HG02870 (cell line): ENCODE measurements around the gene GALNT5.
A peak's percentile ranks its signal among the peaks of the same experiment; 100 is the strongest.
"Not testable (repeated sequence)": the region's sequence is repeated elsewhere in the genome, so short reads cannot be mapped to it uniquely, and the experiment has no call there.

ENCODE experiments used
- ATAC-seq: cut with Tn5 transposase; IDR thresholded peaks from one replicate; pipeline ENCODE4 v1.9.1; 2021; ENCODE audit warnings: mild to moderate bottlenecking, moderate library complexity; ENCODE audit not compliant: unreplicated experiment

GALNT5 gene, protein sequence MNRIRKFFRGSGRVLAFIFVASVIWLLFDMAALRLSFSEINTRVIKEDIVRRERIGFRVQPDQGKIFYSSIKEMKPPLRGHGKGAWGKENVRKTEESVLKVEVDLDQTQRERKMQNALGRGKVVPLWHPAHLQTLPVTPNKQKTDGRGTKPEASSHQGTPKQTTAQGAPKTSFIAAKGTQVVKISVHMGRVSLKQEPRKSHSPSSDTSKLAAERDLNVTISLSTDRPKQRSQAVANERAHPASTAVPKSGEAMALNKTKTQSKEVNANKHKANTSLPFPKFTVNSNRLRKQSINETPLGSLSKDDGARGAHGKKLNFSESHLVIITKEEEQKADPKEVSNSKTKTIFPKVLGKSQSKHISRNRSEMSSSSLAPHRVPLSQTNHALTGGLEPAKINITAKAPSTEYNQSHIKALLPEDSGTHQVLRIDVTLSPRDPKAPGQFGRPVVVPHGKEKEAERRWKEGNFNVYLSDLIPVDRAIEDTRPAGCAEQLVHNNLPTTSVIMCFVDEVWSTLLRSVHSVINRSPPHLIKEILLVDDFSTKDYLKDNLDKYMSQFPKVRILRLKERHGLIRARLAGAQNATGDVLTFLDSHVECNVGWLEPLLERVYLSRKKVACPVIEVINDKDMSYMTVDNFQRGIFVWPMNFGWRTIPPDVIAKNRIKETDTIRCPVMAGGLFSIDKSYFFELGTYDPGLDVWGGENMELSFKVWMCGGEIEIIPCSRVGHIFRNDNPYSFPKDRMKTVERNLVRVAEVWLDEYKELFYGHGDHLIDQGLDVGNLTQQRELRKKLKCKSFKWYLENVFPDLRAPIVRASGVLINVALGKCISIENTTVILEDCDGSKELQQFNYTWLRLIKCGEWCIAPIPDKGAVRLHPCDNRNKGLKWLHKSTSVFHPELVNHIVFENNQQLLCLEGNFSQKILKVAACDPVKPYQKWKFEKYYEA

DNA sequence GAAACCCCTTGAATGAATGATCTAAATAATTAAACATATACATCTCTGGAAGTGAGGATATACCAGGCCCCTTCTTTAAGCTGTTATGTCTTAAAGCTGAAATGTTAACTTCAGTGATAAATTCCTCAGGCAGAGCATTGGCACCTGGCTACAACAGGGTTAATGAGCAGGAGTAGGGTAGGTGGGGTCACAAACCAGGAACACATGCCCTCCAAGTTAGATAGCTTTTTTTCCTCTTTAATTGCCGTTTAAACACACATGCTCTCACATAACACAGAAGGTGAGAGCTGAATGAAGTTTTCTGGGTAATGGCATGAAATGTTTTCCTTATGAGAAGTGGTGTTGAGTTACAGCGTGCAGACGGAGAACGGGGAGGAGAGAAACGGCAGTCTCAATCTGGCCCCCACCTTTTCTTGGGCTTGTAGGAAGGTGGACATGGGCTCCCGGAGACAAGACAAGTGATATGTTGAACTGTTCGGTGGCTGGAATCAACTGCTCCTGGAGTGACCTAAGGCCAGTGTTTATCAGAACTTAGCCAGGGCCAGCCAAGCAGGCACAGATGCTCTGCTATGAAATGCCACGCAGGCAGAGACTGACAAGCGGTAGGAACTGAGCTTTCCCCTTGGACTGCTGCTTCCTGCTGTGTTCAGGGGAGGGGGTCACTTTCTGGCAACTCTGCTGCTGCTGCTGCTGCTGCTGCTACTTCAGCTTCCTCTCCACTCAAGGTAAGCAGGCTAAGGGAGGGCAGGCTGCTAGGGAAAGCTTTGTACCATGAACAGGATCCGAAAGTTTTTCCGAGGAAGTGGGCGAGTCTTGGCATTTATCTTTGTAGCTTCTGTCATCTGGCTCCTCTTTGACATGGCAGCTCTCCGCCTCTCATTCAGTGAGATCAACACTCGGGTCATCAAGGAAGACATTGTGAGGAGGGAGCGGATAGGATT lies at the start of gene GALNT5:
GALNT5 (plus strand) TSS at position 394 of the 941 bp plus-strand sequence; CDS start at position 772, 378 bp downstream.
- no peak for ATAC-seq

DNA sequence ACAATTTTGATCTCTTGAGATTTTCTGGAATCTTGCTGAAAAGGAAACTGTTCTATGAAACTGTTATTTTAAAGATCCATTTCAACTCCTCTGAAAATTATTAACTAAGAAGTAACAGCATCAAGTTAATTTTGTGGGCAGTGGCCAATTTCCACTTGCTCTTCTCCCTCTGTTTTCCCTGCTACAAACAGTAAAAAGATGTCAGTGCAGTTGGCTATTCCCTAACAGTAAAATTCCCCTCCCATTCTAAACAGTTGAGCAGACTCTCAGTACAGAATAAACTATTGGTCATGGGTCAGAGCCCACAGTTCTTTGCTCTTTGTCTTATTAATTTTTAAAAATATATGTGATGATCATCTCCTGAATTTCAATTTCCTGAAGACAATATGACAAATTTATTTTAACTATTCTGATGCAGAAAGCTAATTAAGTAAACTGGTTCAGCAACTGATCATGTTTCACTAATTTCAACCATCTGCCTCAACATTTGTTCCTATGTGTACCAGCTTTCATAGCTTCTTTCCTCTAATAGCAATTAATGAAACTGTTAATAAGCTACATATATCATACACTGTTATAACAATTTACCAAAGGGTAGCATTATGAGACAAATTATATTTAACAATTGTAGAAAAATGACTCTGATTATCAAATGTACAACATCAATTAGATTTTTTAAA lies 41.1 kb upstream of the GALNT5 start:
- ATAC-seq, result no peak

DNA sequence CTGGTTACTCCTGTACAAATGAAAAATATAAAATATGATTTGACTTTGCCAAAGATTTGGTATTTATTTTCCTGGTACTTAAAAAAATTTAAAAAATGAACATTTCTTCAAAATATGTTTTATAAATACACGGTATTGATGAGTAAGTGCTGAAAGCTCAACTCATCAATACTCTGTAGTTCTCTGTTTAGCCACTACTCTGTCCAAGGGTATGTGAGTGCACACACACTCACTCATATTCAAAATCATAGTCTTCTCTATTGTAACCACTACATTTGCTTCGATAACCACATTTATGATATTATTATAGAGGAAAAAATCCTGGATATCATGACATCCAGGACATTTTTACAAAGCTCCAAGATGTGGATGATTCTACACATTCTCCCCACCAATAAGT lies 40.1 kb upstream of the GALNT5 start:
- no peak for ATAC-seq

DNA sequence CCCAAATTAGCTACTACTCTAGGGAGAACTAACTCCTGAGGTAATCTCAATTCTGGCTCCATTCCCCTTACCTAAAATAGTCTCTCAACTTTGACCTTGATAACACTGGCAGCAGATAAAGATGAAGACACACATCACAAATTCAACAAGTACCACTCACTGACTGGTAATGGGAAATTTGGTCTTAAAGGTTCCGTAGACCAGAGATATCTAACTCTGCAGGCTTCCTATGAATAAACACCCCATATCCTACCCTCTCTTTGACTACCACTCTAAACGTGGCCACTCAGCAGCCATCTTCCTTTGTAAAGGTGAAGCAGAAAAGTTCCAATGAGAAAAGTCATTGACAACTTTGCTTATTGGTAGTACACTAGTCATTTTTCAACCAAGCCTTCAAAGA lies 38.6 kb upstream of the GALNT5 start:
- ATAC-seq, result no peak

DNA sequence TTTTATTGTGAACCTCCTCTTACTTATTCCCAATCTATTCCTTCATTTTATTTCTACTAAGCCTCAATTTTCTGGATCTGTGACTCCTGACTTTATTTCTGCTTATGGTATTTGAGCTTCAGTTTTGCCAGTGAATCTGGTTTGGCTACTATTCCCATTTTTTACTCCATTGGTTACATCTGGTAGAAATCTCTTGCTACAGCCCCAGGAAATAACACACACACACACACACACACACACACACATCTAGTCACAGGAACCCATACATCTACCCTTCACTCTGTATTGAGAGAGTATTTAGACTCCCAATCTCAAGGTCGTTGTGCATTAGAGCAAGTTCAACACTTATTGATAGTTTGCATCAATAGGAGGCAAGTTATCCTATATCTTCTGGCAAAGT lies 37.0 kb upstream of the GALNT5 start:
- ATAC-seq, result no peak

DNA sequence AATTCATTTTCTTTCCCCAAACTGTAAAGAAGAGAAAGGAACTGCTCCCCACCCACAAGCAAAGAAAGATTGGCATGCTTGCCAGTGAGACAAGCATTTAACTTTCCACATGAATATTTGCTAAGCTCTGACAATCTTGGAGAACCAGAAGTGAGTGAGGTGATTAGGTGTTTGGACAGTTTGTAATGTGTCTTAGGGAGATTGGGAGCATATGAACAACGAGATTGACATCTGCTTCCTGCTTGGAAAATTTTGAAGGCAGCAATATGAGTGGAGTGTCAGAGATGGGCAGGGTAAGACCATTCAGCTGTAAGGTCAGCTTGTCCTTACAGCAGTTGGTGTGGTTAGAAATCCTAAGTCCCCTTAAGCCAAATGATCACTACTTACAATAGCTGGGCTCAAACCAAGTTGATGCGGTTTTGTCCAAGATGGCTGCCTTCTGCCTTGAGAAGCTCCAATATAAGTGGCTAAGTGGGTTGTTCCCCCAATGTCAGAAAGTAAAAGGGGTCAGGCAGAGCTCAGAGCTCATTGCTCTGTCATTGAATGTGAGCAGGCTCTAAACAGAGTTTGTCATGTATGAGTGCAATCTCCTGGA lies 36.0 kb upstream of the GALNT5 start:
- no peak for ATAC-seq

DNA sequence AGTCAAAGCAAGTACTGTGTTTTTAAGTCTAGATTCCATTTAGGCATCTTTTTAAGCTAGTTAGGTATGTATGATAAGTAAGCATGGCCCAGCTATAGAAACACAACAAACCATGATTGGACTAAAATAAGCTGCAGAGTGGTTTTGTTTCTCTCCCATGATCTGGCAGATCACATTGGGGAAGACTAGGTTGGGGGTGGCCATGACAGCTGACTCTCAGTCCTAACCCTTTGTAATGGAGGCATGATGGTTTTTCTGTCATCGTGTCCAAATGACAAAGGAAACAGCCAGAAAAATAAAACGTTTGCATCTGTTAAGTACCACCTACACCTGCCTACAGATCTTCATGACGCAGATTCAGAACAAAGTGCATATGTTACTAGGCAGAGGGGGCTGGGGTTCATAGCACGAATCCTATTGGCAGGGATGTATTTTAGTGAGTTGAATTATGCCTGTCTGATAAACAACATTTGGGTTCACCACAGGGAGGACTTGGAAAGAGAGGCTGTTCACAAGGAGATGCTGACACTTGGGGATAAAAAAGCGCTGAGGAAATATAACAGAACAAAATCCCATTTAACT lies 33.8 kb upstream of the GALNT5 start:
- no peak for ATAC-seq

DNA sequence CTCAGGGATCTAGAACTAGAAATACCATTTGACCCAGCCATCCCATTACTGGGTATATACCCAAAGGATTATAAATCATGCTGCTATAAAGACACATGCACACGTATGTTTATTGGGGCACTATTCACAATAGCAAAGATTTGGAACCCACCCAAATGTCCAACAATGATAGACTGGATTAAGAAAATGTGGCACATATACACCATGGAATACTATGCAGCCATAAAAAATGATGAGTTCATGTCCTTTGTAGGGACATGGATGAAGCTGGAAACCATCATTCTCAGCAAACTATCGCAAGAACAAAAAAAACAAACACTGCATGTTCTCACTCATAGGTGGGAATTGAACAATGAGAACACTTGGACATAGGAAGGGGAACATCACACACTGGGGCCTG lies 33.1 kb upstream of the GALNT5 start:
- not testable (repeated sequence) for ATAC-seq

DNA sequence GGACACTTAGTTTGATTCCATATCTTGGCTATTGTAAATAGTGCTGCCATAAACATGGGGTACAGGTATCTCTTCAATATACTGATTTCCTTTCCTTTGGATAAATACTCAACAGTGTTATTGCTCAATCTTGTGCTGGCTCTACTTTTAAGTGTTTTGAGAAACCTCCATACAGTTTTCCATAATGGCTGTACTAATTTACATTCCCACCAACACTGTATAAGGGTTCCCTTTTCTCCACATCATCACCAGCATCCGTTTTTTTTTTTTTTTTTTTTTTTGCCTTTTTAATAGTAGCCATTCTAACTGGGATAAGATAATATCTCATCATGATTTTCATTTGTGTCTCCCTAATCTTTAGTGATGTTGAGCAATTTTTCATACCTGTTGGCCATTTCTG lies 29.9 kb upstream of the GALNT5 start:
- ATAC-seq, result no peak

DNA sequence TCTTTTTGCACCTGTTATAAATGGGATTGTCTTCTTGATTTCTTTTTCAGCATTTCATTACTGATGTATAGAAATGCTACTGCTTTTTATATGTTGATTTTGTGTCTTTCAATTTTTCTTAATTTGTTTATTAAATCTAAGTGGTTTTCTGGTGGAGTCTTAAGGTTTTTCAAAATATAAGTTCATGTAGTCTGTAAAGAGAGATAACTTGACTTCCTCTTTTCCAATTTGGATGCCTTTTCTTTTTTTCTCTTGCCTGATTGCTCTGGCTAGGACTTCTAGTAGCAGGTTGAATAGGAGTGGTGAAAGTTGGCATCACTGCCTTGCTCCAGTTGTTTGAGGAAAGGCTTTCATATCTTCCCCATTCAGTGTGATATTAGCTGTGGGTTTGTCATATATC lies 28.6 kb upstream of the GALNT5 start:
- no peak for ATAC-seq

DNA sequence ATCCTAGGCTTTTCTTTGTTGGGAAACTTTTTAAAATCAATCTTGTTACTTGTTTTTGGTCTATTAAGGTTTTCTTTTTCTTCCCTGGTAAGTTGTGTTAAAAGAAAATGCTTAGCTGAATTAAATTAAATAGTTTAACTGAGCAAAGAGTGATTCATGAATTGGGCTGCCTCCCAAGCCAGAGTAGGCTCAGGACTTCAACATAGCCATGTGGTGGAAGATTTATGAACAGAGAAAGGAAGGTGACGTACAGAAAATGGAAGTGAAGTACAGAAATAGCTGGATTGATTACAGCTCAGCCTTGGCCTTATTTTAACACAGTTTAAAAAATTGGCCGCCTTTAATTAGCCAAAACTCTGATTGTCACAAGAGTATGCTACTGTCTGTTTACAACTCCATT lies 27.9 kb upstream of the GALNT5 start:
- no peak for ATAC-seq

DNA sequence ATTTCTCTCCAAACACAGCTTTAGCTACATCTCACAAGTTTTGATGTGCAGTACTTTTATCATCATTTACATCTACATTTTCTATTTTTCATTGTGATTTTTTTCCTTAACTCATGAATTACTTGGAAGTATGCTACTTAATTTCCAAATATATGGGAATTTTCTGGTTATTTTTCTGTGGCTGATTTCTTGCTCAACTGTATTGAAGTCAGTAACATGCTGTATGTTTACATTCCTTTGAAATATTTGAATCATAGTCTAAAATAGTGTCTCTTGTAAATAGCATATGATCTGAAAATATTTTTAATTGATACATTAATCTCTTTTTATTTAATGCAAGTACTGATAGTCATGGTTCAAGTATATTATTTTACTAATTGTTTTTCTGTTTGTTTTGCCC lies 26.0 kb upstream of the GALNT5 start:
- no peak for ATAC-seq

DNA sequence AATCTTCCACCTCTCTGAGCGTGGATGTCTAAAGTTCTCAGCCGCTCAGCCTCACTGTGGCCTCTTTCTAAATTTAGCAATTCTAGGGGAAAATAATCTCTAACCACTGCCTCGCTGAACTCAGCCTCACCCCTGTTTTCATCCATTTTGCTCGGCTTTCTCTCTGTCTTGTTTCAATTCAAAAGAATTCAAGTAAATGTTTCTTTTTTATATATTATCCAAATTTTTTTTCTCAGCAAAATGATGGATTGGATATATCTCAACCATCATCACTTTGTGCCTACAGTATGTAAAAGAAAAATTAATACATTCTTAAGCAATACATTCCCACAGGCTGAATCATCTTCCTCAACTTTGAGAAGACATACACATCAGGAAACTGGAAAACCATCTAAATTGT lies 24.0 kb upstream of the GALNT5 start:
- ATAC-seq, result no peak

DNA sequence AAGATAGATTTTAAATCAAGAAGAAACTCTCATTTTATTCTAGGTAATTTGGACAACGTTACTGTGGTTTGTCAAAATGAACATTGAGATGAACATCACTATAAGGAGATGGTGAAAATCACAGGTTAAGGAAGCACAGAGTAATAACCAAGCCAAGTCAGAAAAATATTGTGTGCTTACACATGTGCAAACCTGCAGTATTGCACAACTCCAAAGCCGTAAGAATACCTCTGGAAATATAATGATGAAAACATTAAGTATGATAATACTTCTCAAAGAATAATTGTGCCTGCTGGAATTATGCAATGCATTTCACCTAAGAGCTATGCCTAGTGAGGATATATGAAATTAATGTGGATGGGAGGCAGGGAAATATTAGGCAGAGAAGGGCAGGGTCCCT lies 21.1 kb upstream of the GALNT5 start:
- no peak for ATAC-seq

DNA sequence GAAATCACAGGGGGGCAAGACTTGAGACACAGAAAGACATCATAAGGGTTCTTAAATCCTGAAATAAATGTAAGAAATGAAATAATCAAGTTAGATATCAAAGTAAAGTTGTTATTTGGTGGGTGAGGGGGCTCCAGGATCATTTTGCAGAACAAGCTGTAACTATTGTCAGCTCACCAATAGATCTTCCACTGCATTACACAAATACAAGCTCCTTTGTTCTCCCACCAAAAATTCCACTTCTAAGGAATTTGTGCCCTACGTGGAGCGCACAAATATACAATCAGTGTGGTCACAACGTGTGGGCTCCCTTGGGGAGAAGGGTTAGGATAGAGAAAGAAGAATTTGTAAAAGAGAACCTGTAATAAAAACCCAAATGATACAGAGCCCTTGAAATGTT lies 19.2 kb upstream of the GALNT5 start:
- ATAC-seq, result no peak

DNA sequence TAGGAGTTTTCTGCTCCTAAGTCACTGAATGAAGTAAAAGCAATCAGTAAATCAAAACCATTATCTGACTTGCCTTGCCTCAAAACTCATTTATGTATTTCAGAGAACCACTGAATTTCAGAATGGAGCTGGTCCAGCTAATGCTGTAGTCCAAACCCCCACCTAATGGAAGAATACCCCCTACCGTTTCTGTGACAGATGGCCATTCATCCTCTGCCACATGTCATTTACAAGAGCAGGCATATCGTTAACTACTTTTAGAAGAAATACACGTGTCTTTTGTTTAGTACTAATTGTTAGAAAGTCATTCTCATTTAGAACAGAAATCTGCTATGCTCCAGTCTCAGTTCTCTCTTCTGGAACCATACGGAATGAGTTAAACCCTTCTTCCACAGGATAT lies 12.8 kb upstream of the GALNT5 start:
- ATAC-seq, result no peak

DNA sequence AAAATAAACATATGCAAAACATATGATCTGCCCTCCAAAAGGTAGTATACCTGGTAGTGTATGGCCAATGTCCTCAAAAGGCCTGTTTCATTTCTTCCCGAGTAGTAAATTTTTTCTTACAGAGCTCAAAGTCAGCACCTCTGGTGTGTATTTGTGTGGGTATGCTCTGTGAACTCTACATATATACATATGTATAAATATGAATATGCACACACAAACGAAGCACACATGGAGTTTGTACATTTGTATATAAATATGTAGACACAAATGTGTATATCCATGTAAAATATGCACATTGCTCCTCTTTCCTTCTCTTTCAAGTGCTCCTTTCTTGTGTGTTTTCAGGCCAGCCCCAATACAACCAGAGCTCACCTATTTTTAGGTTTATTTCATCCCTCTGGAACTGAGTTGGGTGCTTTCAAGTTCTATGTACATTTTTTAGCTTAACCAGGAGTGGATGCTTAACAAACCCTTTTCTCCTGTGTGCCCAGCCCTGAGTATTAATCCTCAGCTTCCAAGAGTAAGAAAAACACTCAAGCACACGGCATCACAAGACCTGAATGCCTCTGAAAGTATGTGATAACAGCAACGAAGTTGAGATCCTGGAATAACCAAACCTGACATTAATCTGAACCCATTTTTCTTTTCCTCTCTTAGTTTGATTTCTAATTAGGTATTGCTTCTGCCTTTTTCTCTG lies 12.2 kb upstream of the GALNT5 start:
- ATAC-seq, result no peak

DNA sequence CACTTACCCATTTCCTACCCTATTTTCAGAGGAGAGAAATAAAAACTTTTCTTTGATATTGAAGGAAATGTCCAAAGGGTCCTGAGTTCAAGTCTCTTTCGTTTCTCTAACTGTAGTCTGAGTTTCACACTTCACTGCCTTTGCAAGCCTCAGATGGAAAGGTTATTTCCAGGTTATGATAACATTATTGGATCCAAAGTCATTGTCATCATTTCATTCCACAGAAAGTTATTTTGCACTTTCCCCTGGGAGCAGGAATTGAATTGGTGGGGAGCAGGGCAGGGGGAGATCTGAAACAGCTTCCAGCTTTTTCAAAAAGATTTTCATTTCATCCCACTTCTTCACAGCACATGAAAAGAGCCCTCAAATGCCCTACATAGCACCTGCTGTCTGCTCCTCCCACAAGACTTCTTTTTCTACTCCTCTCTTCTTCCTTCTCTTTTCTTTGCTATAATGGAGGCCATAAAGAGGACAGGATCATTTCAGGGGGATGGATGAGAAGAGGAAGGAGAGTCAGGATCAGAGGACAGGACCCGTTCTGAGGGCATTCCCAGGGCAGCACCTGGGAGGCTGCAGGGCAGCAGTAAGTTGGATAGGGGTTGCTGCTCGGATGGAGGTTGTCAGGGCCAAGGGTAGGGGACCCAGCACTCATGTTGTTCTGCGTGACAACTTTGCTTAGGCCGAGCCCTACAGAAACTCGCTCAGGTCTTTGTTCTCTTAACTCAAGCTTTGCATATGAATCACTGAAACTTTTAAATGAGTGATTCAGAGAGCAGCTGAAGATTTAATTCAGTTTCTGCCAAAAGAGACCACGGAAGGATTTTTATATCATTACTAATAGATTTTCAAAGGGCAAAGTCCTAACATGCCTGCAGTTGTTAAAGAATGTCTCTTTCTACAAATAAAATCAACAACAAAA lies 11.4 kb upstream of the GALNT5 start:
- peak; percentile 99 for ATAC-seq
